ENCODE measurements around the gene DYNLT4.
"Not testable (repeated sequence)": the region's sequence is repeated elsewhere in the genome, so short reads cannot be mapped to it uniquely, and the experiment has no call there.

GRCh38 chr1:44797886-44798285, 9.3 kb downstream of the DYNLT4 start:
- not testable (repeated sequence) for TF ChIP-seq POLR2A (IDR thresholded peaks at IDR 0.05; ENCODE audit: extremely low read depth, insufficient read length); CTCF (IDR thresholded peaks at IDR 0.05; ENCODE audit: low read depth, low read length); MAX (IDR thresholded peaks at IDR 0.05; ENCODE audit: low read depth, low read length)

Measured in NB4 (cell line).